Naive thymus-derived CD4-positive, alpha-beta T cell (primary cell): ENCODE data around the gene MTTP. TPM values are rescaled to one million over a fixed set of nuclear protein-coding genes. Genes with fewer than 3 reads are reported as not detected.

Source experiments
- ATAC-seq: fragments of 150-1000 bp; cut with Tn5 transposase; 2 replicates; pipeline ENCODE4 v1.10.0; 2021; ENCODE audit warnings: mild to moderate bottlenecking, moderate library complexity
- CTCF ChIA-PET: fragments of 350-600 bp; sonication (Branson Sonifier 250); formaldehyde crosslinking; loops from one replicate; lab custom pipeline; 2021; ENCODE audit warnings: antibody characterized with exemption; lab: Charles Lee
- POLR2A ChIA-PET: fragments of 350-600 bp; sonication (Branson Sonifier 250); formaldehyde crosslinking; loops from one replicate; lab custom pipeline; 2021; ENCODE audit warnings: antibody characterized with exemption, inconsistent platforms; lab: Charles Lee
- DNase-seq, 9 donors: peaks; one replicate each; pipeline versions ENCODE4 v3.0.0 to v3.0.0-alpha.2; 2020 to 2022; ENCODE audit warnings: mixed read lengths in 1 of 9
- H3K27ac ChIP-seq: one replicate; pipeline ENCODE4 v1.7.0; 2013; ENCODE audit warnings: mild to moderate bottlenecking, low read depth, low read length, moderate library complexity
- H3K27me3 ChIP-seq, 2 donors: one replicate each; pipeline ENCODE4 v1.7.0; 2013; ENCODE audit warnings: low read length in 2 of 2, mild to moderate bottlenecking in 2 of 2, moderate library complexity in 2 of 2; ENCODE audit not compliant: control insufficient read depth in 2 of 2, insufficient read depth in 2 of 2
- H3K36me3 ChIP-seq, 3 experiments: 1 replicate in 2 of 3; 2 replicates in 1 of 3; pipeline ENCODE4 v1.7.0; 2013; ENCODE audit warnings: low read length in 3 of 3, mild to moderate bottlenecking in 3 of 3, moderate library complexity in 1 of 3; ENCODE audit not compliant: insufficient read depth in 3 of 3, control insufficient read depth in 2 of 3
- H3K4me1 ChIP-seq, 2 donors: one replicate each; pipeline ENCODE4 v1.7.0; 2013; ENCODE audit warnings: low read length in 2 of 2, mild to moderate bottlenecking in 2 of 2, moderate library complexity in 1 of 2; ENCODE audit not compliant: control insufficient read depth in 2 of 2, insufficient read depth in 2 of 2
- H3K4me3 ChIP-seq: 2 replicates; pipeline ENCODE4 v1.7.0; 2013; ENCODE audit warnings: mild to moderate bottlenecking, low read length
- H3K9me3 ChIP-seq, 3 experiments: 1 replicate in 2 of 3; 2 replicates in 1 of 3; pipeline ENCODE4 v1.7.0; 2013; ENCODE audit warnings: low read length in 3 of 3; ENCODE audit not compliant: control insufficient read depth in 2 of 3
- H3K27ac Mint-ChIP-seq, 9 donors: one replicate each; pipeline ENCODE4 v1.8.0; 2020 to 2022; ENCODE audit warnings: mixed read lengths in 9 of 9, mild to moderate bottlenecking in 8 of 9, moderate library complexity in 5 of 9, inconsistent platforms in 2 of 9
- H3K27me3 Mint-ChIP-seq, 5 donors: one replicate each; pipeline ENCODE4 v1.8.0; 2021 to 2022; ENCODE audit warnings: mixed read lengths in 5 of 5, mild to moderate bottlenecking in 1 of 5
- H3K36me3 Mint-ChIP-seq, 5 donors: one replicate each; pipeline ENCODE4 v1.8.0; 2020 to 2022; ENCODE audit warnings: mixed read lengths in 5 of 5, mild to moderate bottlenecking in 3 of 5, inconsistent platforms in 1 of 5
- H3K4me1 Mint-ChIP-seq, 7 donors: one replicate each; pipeline ENCODE4 v1.8.0; 2020 to 2022; ENCODE audit warnings: mixed read lengths in 7 of 7, mild to moderate bottlenecking in 3 of 7, inconsistent platforms in 1 of 7
- H3K4me3 Mint-ChIP-seq, 10 donors: one replicate each; pipeline ENCODE4 v1.8.0; 2020 to 2022; ENCODE audit warnings: mild to moderate bottlenecking in 10 of 10, mixed read lengths in 10 of 10, moderate library complexity in 6 of 10, inconsistent platforms in 2 of 10
- H3K9me3 Mint-ChIP-seq, 11 donors: one replicate each; pipeline ENCODE4 v1.8.0; 2020 to 2022; ENCODE audit warnings: mixed read lengths in 11 of 11, mild to moderate bottlenecking in 4 of 11, inconsistent platforms in 1 of 11, moderate library complexity in 1 of 11
- intact Hi-C, 2 donors: fragments of 100-400 bp; cut with micrococcal nuclease; formaldehyde crosslinking; loops; one replicate each; pipeline ENCODE4 v1.15.1; 2023
- polyA plus RNA-seq, 2 donors: library from polyadenylated mRNA; unstranded; fragments of 300-500 nt; fragmentation: Illumina TruSeq; gene quantifications; one replicate each; pipeline ENCODE4 v1.2.3, GENCODE V29; 2021
- total RNA-seq, 6 experiments: library from RNA in 5 of 6; stranded (reverse) in 5 of 6; gene quantifications; 1 replicate in 5 of 6; 2 replicates in 1 of 6; pipeline ENCODE4 v1.2.3 and lab custom pipeline; 2021 to 2026

The MTTP gene
- total and polyA plus RNA-seq, 7 experiments from 2014 or later, result 0.51 to 0.76 TPM; not detected in 5

- POLR2A ChIA-PET, result no interaction called here
Observed at GRCh38 chr4:99587309-99587708, 12.7 kb downstream of the MTTP start.

GRCh38 chr4:99587803-99588202 lies 13.2 kb downstream of the MTTP start:
- Histone ChIP-seq H3K9me3 (no peaks in the 10 kb centered on the region), H3K36me3 (no peaks in the 10 kb centered on the region), H3K27me3 (peaks cover 0 to 2% of the 10 kb centered on the region in 2 donors), H3K4me3 (no peak overlapping the region), H3K27ac (no peak overlapping the region), H3K4me1 (no peaks in the 10 kb centered on the region)
- intact Hi-C loops, result no loop called here
- ChIA-PET CTCF (no interaction called here), POLR2A (no interaction called here)
- H3K4me3 Mint-ChIP-seq, result no peak overlapping the region
- DNase-seq (no peak), ATAC-seq (no peak)
- H3K4me1 Mint-ChIP-seq, result peaks cover 0 to 2% (median 0%) of the 10 kb centered on the region in 7 donors
- no peak overlapping the region for H3K27ac Mint-ChIP-seq
- no peaks in the 10 kb centered on the region for H3K36me3 Mint-ChIP-seq
- H3K27me3 Mint-ChIP-seq, result peaks cover 2 to 21% (median 8%) of the 10 kb centered on the region in 5 donors
- H3K9me3 Mint-ChIP-seq, result no peaks in the 10 kb centered on the region

More at GRCh38 chr4:99587309-99587708, 12.7 kb downstream of the MTTP start:
- Histone ChIP-seq H3K9me3 (no peaks in the 10 kb centered on the region), H3K36me3 (no peaks in the 10 kb centered on the region), H3K4me3 (no peak overlapping the region), H3K27ac (no peak overlapping the region), H3K27me3 (peaks cover 0 to 2% of the 10 kb centered on the region in 2 donors), H3K4me1 (no peaks in the 10 kb centered on the region)
- DNase-seq, result no peak
- no peaks in the 10 kb centered on the region for H3K9me3 Mint-ChIP-seq
- peaks cover 0 to 2% (median 0%) of the 10 kb centered on the region in 7 donors for H3K4me1 Mint-ChIP-seq
- CTCF ChIA-PET, result no interaction called here
- H3K27me3 Mint-ChIP-seq, result peaks cover 5 to 25% (median 13%) of the 10 kb centered on the region in 5 donors
- no peak overlapping the region for H3K27ac Mint-ChIP-seq
- H3K36me3 Mint-ChIP-seq, result no peaks in the 10 kb centered on the region
- ATAC-seq, result no peak
- no peak overlapping the region for H3K4me3 Mint-ChIP-seq
- intact Hi-C loops, result no loop called here

- Mint-ChIP-seq H3K4me1 (peaks cover 0 to 2% (median 0%) of the 10 kb centered on the region in 7 donors), H3K4me3 (no peak overlapping the region), H3K27ac (no peak overlapping the region), H3K27me3 (peaks cover 0 to 8% (median 0%) of the 10 kb centered on the region in 5 donors), H3K9me3 (no peaks in the 10 kb centered on the region), H3K36me3 (no peaks in the 10 kb centered on the region)
- ATAC-seq (no peak), DNase-seq (no peak)
- Histone ChIP-seq H3K9me3 (no peaks in the 10 kb centered on the region), H3K27ac (no peak overlapping the region), H3K4me1 (no peaks in the 10 kb centered on the region), H3K27me3 (no peaks in the 10 kb centered on the region), H3K36me3 (no peaks in the 10 kb centered on the region), H3K4me3 (no peak overlapping the region)
- POLR2A ChIA-PET, result no interaction called here
- intact Hi-C loops, result no loop called here
- CTCF ChIA-PET, result no interaction called here
Observed at GRCh38 chr4:99591757-99592156, 17.1 kb downstream of the MTTP start.

GRCh38 chr4:99593781-99594641 lies 19.4 kb downstream of the MTTP start:
- no peak for DNase-seq
- H3K36me3 Mint-ChIP-seq, result no peaks in the 10 kb centered on the region
- H3K27me3 Mint-ChIP-seq, result peaks cover 0 to 3% (median 0%) of the 10 kb centered on the region in 5 donors
- H3K9me3 ChIP-seq, result no peaks in the 10 kb centered on the region
- H3K4me3 ChIP-seq, result no peak overlapping the region
- POLR2A ChIA-PET, result no interaction called here
- no peaks in the 10 kb centered on the region for H3K9me3 Mint-ChIP-seq
- ATAC-seq, result no peak
- H3K27ac ChIP-seq, result no peak overlapping the region
- CTCF ChIA-PET, result no interaction called here
- no peaks in the 10 kb centered on the region for H3K27me3 ChIP-seq
- H3K27ac Mint-ChIP-seq, result no peak overlapping the region
- no peak overlapping the region for H3K4me3 Mint-ChIP-seq
- H3K4me1 ChIP-seq, result no peaks in the 10 kb centered on the region
- intact Hi-C loops, result no loop called here
- H3K4me1 Mint-ChIP-seq, result peaks cover 0 to 2% (median 0%) of the 10 kb centered on the region in 7 donors
- no peaks in the 10 kb centered on the region for H3K36me3 ChIP-seq

- Mint-ChIP-seq H3K27ac (no peak overlapping the region), H3K4me3 (no peak overlapping the region), H3K9me3 (no peaks in the 10 kb centered on the region), H3K27me3 (no peaks in the 10 kb centered on the region), H3K4me1 (peaks cover 0 to 2% (median 0%) of the 10 kb centered on the region in 7 donors), H3K36me3 (no peaks in the 10 kb centered on the region)
- intact Hi-C loops, result no loop called here
- no peak overlapping the region for H3K27ac ChIP-seq
- no peak for ATAC-seq
- DNase-seq, result no peak
- H3K9me3 ChIP-seq, result no peaks in the 10 kb centered on the region
- H3K4me1 ChIP-seq, result no peaks in the 10 kb centered on the region
- CTCF ChIA-PET, result no interaction called here
- no peak overlapping the region for H3K4me3 ChIP-seq
- H3K27me3 ChIP-seq, result no peaks in the 10 kb centered on the region
- H3K36me3 ChIP-seq, result no peaks in the 10 kb centered on the region
- POLR2A ChIA-PET, result no interaction called here
Observed at GRCh38 chr4:99594818-99595217, 20.2 kb downstream of the MTTP start.

GRCh38 chr4:99606716-99607115 lies 32.1 kb downstream of the MTTP start:
- ChIA-PET CTCF (no interaction called here), POLR2A (interaction anchor here (0.6 kb wide), 1 partner anchor 37 kb away, joined by 3 read pairs; no protein-coding TSS in a partner anchor)
- H3K27ac ChIP-seq, result no peak overlapping the region
- no peak overlapping the region for H3K4me3 Mint-ChIP-seq
- no peaks in the 10 kb centered on the region for H3K4me1 ChIP-seq
- ATAC-seq, result no peak
- no peaks in the 10 kb centered on the region for H3K9me3 ChIP-seq
- peaks cover 0 to 5% (median 0%) of the 10 kb centered on the region in 11 donors for H3K9me3 Mint-ChIP-seq
- H3K27me3 Mint-ChIP-seq, result peaks cover 22 to 40% (median 30%) of the 10 kb centered on the region in 5 donors
- H3K27ac Mint-ChIP-seq, result no peak overlapping the region
- H3K36me3 ChIP-seq, result no peaks in the 10 kb centered on the region
- H3K4me3 ChIP-seq, result no peak overlapping the region
- no peaks in the 10 kb centered on the region for H3K4me1 Mint-ChIP-seq
- DNase-seq, result no peak
- no peaks in the 10 kb centered on the region for H3K27me3 ChIP-seq
- H3K36me3 Mint-ChIP-seq, result no peaks in the 10 kb centered on the region
- intact Hi-C loops, result no loop called here

- Mint-ChIP-seq H3K27ac (no peak overlapping the region), H3K4me3 (no peak overlapping the region), H3K36me3 (no peaks in the 10 kb centered on the region), H3K9me3 (peaks cover 0 to 5% (median 0%) of the 10 kb centered on the region in 11 donors), H3K27me3 (peaks cover 28 to 41% (median 29%) of the 10 kb centered on the region in 5 donors), H3K4me1 (no peaks in the 10 kb centered on the region)
- Histone ChIP-seq H3K27me3 (no peaks in the 10 kb centered on the region), H3K27ac (no peak overlapping the region), H3K4me1 (no peaks in the 10 kb centered on the region), H3K9me3 (no peaks in the 10 kb centered on the region), H3K4me3 (no peak overlapping the region), H3K36me3 (no peaks in the 10 kb centered on the region)
- intact Hi-C loops, result no loop called here
- ATAC-seq, result no peak
- ChIA-PET CTCF (no interaction called here), POLR2A (no interaction called here)
- DNase-seq, result no peak
Observed at GRCh38 chr4:99608417-99608816, 33.8 kb downstream of the MTTP start.
